Thymus (tissue), 14 donors: Measurements from ENCODE around the gene METTL5. TPM values are rescaled to one million over a fixed set of nuclear protein-coding genes. Genes with fewer than 3 reads are reported as not detected.
"Not testable (repeated sequence)": the region's sequence is repeated elsewhere in the genome, so short reads cannot be mapped to it uniquely, and the experiment has no call there.

Source experiments
- DNase-seq, 9 donors: peaks; one replicate each; pipeline ENCODE4 v3.0.0-alpha.2; 2013; ENCODE audit warnings: low spot score in 9 of 9, low read depth in 6 of 9, missing footprints in 1 of 9
- H3K27ac ChIP-seq, 2 donors: one replicate each; pipeline ENCODE4 v1.5.1; 2013; ENCODE audit warnings: control low read depth in 1 of 2, low read depth in 1 of 2, low read length in 1 of 2, mild to moderate bottlenecking in 1 of 2, moderate library complexity in 1 of 2
- H3K27me3 ChIP-seq, 2 donors: one replicate each; pipeline ENCODE4 v1.5.1; 2013; ENCODE audit warnings: low read length in 1 of 2; ENCODE audit not compliant: control insufficient read depth in 2 of 2, insufficient read depth in 1 of 2
- H3K36me3 ChIP-seq, 2 donors: one replicate each; pipeline ENCODE4 v1.5.1; 2013; ENCODE audit warnings: low read length in 1 of 2, mild to moderate bottlenecking in 1 of 2, moderate library complexity in 1 of 2; ENCODE audit not compliant: control insufficient read depth in 2 of 2, insufficient read depth in 2 of 2
- H3K4me1 ChIP-seq, 2 donors: one replicate each; pipeline ENCODE4 v1.5.1; 2013; ENCODE audit warnings: low read length in 2 of 2; ENCODE audit not compliant: control insufficient read depth in 2 of 2, insufficient read depth in 2 of 2
- H3K4me3 ChIP-seq, 2 donors: one replicate each; pipeline ENCODE4 v1.5.1; 2013; ENCODE audit warnings: low read length in 2 of 2, control low read depth in 1 of 2, mild to moderate bottlenecking in 1 of 2
- H3K9me3 ChIP-seq, 2 donors: one replicate each; pipeline ENCODE4 v1.5.1; 2013; ENCODE audit warnings: low read length in 1 of 2, mild to moderate bottlenecking in 1 of 2; ENCODE audit not compliant: control insufficient read depth in 2 of 2, insufficient read depth in 1 of 2
- WGBS: extraction: QIAGEN DNeasy Blood & Tissue Kit; methylation state at CpG from one replicate; pipeline ENCODE4 v1.1.7; 2013; 5-methylcytosine and 5-hydroxymethylcytosine counted together
- long read RNA-seq, 10 donors: transcript quantifications; one replicate each; lab custom pipeline, GENCODE V29; 2026
- polyA plus RNA-seq: library from polyadenylated mRNA; stranded (reverse); fragments of 200-250 nt; gene quantifications from one replicate; pipeline ENCODE4 v1.2.3, GENCODE V29; 2013
- total RNA-seq: library from RNA; stranded (reverse); fragments of 120-200 nt; gene quantifications from one replicate; pipeline ENCODE4 v1.2.4, GENCODE V29; 2013
- donor health status: healthy.

METTL5 gene
- total RNA-seq (42.8 TPM), polyA plus RNA-seq (61.3 TPM)
- long read RNA-seq, donor 1, partial matches to known transcripts, result 0 of 4 reads
- long read RNA-seq, donor 1, other reads (novel, unspliced or antisense), result 0 of 4 reads
- long read RNA-seq, donor 2, transcript METTL5-203 (8 exons, 800 nt), result minor isoform, 13 of 51 reads
- long read RNA-seq, donor 2, transcript METTL5-201 (7 exons, 1,010 nt), result minor isoform, 13 of 51 reads
- long read RNA-seq, donor 2, transcript METTL5-206 (8 exons, 880 nt), result major isoform, 22 of 51 reads
- long read RNA-seq, donor 2, partial matches to known transcripts, result 0 of 51 reads
- long read RNA-seq, donor 2, other reads (novel, unspliced or antisense), result 0 of 51 reads
- long read RNA-seq, donor 3, transcript METTL5-203 (8 exons, 800 nt), result minor isoform, 29 of 76 reads
- long read RNA-seq, donor 3, transcript METTL5-206 (8 exons, 880 nt), result major isoform, 31 of 76 reads
- long read RNA-seq, donor 3, transcript METTL5-201 (7 exons, 1,010 nt), result minor isoform, 16 of 76 reads
- long read RNA-seq, donor 3, partial matches to known transcripts, result 0 of 76 reads
- long read RNA-seq, donor 3, other reads (novel, unspliced or antisense), result 0 of 76 reads
- long read RNA-seq, donor 4, transcript METTL5-206 (8 exons, 880 nt), result major isoform, 8 of 17 reads
- long read RNA-seq, donor 4, transcript METTL5-201 (7 exons, 1,010 nt), result minor isoform, 7 of 17 reads
- long read RNA-seq, donor 4, partial matches to known transcripts, result 0 of 17 reads
- long read RNA-seq, donor 4, other reads (novel, unspliced or antisense), result 0 of 17 reads
- long read RNA-seq, donor 5, transcript METTL5-206 (8 exons, 880 nt), result major isoform, 23 of 61 reads
- long read RNA-seq, donor 5, transcript METTL5-203 (8 exons, 800 nt), result minor isoform, 16 of 61 reads
- long read RNA-seq, donor 5, transcript METTL5-201 (7 exons, 1,010 nt), result minor isoform, 13 of 61 reads
- long read RNA-seq, donor 5, partial matches to known transcripts, result 5 of 61 reads
- long read RNA-seq, donor 5, other reads (novel, unspliced or antisense), result 0 of 61 reads
- long read RNA-seq, donor 6, transcript METTL5-203 (8 exons, 800 nt), result minor isoform, 9 of 352 reads
- long read RNA-seq, donor 6, transcript METTL5-206 (8 exons, 880 nt), result major isoform, 13 of 352 reads
- long read RNA-seq, donor 6, partial matches to known transcripts, result 261 of 352 reads
- long read RNA-seq, donor 6, other reads (novel, unspliced or antisense), result 66 of 352 reads
- long read RNA-seq, donor 7, transcript METTL5-201 (7 exons, 1,010 nt), result major isoform, 9 of 22 reads
- long read RNA-seq, donor 7, transcript METTL5-206 (8 exons, 880 nt), result minor isoform, 8 of 22 reads
- long read RNA-seq, donor 7, partial matches to known transcripts, result 0 of 22 reads
- long read RNA-seq, donor 7, other reads (novel, unspliced or antisense), result 0 of 22 reads
- long read RNA-seq, donor 8, partial matches to known transcripts, result 121 of 127 reads
- long read RNA-seq, donor 8, other reads (novel, unspliced or antisense), result 0 of 127 reads
- long read RNA-seq, donor 9, transcript METTL5-206 (8 exons, 880 nt), result minor isoform, 5 of 308 reads
- long read RNA-seq, donor 9, transcript METTL5-203 (8 exons, 800 nt), result major isoform, 10 of 308 reads
- long read RNA-seq, donor 9, partial matches to known transcripts, result 263 of 308 reads
- long read RNA-seq, donor 9, other reads (novel, unspliced or antisense), result 26 of 308 reads
- long read RNA-seq, donor 10, transcript METTL5-206 (8 exons, 880 nt), result major isoform, 9 of 123 reads
- long read RNA-seq, donor 10, transcript METTL5-203 (8 exons, 800 nt), result minor isoform, 7 of 123 reads
- long read RNA-seq, donor 10, transcript METTL5-201 (7 exons, 1,010 nt), result minor isoform, 7 of 123 reads
- long read RNA-seq, donor 10, partial matches to known transcripts, result 100 of 123 reads
- long read RNA-seq, donor 10, other reads (novel, unspliced or antisense), result 0 of 123 reads

DNA sequence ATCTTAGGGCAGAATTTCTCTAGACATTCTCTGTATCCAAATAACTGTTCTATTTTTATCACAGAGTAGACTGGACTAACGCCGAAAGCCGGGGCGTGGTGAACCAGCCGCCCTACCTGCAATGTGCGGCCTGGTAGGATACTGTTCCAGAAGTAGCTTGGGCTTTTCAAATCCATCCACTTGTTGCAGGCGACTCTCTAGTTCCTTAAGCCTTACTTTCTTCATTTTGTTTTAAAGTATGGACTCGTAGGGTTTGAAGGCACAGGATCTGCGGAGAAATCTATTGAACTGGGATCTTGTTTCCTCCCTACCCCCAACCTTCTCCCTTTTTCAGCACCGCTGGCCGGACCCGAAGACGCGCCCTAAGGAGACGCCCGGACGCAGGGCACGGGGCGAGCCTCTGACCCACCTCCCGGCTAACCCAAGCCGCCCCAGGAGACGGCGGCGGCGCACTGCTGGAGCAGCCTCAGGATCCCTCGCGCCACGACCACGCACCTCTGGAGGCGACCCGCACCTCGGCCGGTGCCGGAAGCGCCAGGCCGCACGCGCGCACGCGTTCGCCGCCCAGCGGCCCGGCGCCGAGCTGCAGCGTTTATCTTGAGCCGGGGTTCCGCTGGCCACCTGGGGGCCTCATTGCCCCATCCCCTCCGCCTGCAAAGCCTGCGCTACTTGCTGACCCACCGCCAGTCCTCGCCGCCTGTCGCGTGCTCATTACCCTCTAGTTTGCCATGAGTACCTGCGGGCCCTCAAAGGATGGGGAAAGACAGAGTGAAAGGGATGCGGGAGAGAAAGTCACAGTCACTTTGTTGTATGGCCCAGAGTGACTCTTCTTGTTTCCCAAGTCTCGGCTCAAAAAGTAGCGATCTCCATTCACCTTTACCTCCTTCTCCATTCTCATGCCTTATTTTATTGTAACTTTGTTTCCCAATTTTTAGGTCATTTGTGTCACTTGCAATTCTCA, at the start of gene METTL5:
Gene METTL5, minus strand, starts transcription at position 533 of the 961 bp plus-strand sequence. Its CDS starts 308 bp downstream, at position 225.
- H3K36me3 ChIP-seq, result peaks cover 0 to 6% of the 10 kb centered on the region in 2 donors
- peak in 8 of 9 donors; percentile 53 to 87 (median 72) for DNase-seq
- peak within 1 kb of the TSS; percentile 59 to 72 for H3K27ac ChIP-seq
- no peaks in the 10 kb centered on the region for H3K9me3 ChIP-seq
- peaks cover 17 to 21% of the 10 kb centered on the region in 2 donors for H3K4me1 ChIP-seq
- 2% methylated on average over 61 of the region's 61 CpGs for whole genome bisulfite sequencing
- H3K4me3 ChIP-seq, result peak within 1 kb of the TSS; percentile 62 to 73
- H3K27me3 ChIP-seq, result no peaks in the 10 kb centered on the region

- Histone ChIP-seq H3K27me3 (no peaks in the 10 kb centered on the region), H3K27ac (no peak overlapping the region), H3K9me3 (peaks cover 0 to 3% of the 10 kb centered on the region in 2 donors), H3K4me1 (no peaks in the 10 kb centered on the region), H3K36me3 (peaks cover 0 to 5% of the 10 kb centered on the region in 2 donors), H3K4me3 (no peak overlapping the region)
- 95% methylated on average over 1 of the region's 1 CpG for WGBS
- DNase-seq, result no peak
Measured at GRCh38 chr2:169871994-169872393, 47.3 kb upstream of the METTL5 start.

DNA sequence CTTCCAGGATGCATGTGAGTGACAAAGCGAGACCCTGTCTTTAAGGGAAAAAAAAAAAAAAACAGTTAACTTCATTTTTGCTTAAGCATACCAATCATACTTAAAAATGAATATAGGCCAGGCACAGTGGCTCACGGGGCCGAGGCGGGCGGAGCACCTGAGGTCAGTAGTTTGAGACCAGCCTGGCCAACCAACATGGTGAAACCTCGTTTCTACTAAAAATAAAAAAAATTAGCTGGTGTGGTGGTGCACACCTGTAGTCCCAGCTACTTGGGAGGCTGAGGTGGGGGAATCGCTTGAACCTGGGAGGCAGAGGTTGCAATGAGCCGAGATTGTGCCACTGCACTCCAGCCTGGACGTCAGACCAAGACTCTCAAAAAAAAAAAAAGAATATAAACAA, 46.7 kb upstream of the METTL5 start:
- H3K9me3 ChIP-seq, H3K4me3 ChIP-seq, H3K4me1 ChIP-seq, DNase-seq, H3K27me3 ChIP-seq, H3K36me3 ChIP-seq, H3K27ac ChIP-seq: not testable (repeated sequence)
- WGBS, result 98% methylated on average over 9 of the region's 9 CpGs

GRCh38 chr2:169868951-169869350, 44.2 kb upstream of the METTL5 start:
- no peaks in the 10 kb centered on the region for H3K36me3 ChIP-seq
- WGBS, result 96% methylated on average over 7 of the region's 7 CpGs
- no peaks in the 10 kb centered on the region for H3K27me3 ChIP-seq
- H3K27ac ChIP-seq, result no peak overlapping the region
- no peaks in the 10 kb centered on the region for H3K4me1 ChIP-seq
- no peak for DNase-seq
- no peak overlapping the region for H3K4me3 ChIP-seq
- H3K9me3 ChIP-seq, result peaks cover 0 to 3% of the 10 kb centered on the region in 2 donors

DNA sequence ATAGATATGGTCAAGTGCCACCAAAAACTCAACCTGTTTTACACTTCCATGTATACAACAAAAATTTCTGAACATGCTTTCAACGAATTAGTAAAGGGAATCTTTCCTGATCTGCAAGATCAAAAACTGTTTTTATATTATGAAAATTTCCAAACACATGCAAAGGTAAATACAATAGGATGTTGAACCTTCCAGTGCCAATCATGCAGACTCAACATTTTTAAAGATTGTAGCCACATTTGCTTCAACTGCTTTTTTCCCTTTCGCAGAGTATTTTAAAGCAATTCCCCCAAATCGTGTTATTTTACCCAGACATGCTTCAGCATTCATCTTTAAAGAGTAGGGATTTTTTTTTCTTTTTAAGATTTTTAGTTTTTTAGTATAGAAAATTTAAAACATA, 42.9 kb upstream of the METTL5 start:
- Histone ChIP-seq H3K4me1 (no peaks in the 10 kb centered on the region), H3K36me3 (no peaks in the 10 kb centered on the region), H3K27ac (no peak overlapping the region), H3K4me3 (no peak overlapping the region), H3K9me3 (peaks cover 0 to 3% of the 10 kb centered on the region in 2 donors), H3K27me3 (no peaks in the 10 kb centered on the region)
- over 99% methylated on average over 3 of the region's 3 CpGs for WGBS
- no peak for DNase-seq

GRCh38 chr2:169866230-169866629, 41.5 kb upstream of the METTL5 start:
- DNase-seq, H3K9me3 ChIP-seq, H3K36me3 ChIP-seq, H3K27ac ChIP-seq, H3K4me3 ChIP-seq, H3K4me1 ChIP-seq, H3K27me3 ChIP-seq: not testable (repeated sequence)
- WGBS, result 97% methylated on average over 6 of the region's 6 CpGs

GRCh38 chr2:169865492-169865891, 40.8 kb upstream of the METTL5 start:
- Histone ChIP-seq H3K27ac (no peak overlapping the region), H3K27me3 (no peaks in the 10 kb centered on the region), H3K36me3 (no peaks in the 10 kb centered on the region), H3K9me3 (no peaks in the 10 kb centered on the region), H3K4me1 (no peaks in the 10 kb centered on the region), H3K4me3 (no peak overlapping the region)
- no peak for DNase-seq
- WGBS, result 93% methylated on average over 2 of the region's 2 CpGs
